NCI-H1048 (cell line): ENCODE measurements around the gene DCAKD.

Source experiments
- DNase-seq: peaks from one replicate; lab custom pipeline; 2025; lab: John Stamatoyannopoulos, UW

DCAKD gene

GRCh38 chr17:44999433-44999832, 52.0 kb downstream of the DCAKD start:
- DNase-seq: no peak

GRCh38 chr17:44998646-44999045, 52.8 kb downstream of the DCAKD start:
- no peak for DNase-seq

- no peak for DNase-seq
These were observed 53.5 kb downstream of the DCAKD start for GRCh38 chr17:44997733-44998520.

GRCh38 chr17:44996304-44996703, 55.1 kb downstream of the DCAKD start:
- DNase-seq: no peak

GRCh38 chr17:44995436-44996001, 55.9 kb downstream of the DCAKD start:
- no peak for DNase-seq

GRCh38 chr17:44992242-44992939, 59.0 kb downstream of the DCAKD start:
- DNase-seq: no peak

- DNase-seq: no peak
These were observed 60.4 kb downstream of the DCAKD start for GRCh38 chr17:44990994-44991393.

GRCh38 chr17:44989552-44990138, 61.8 kb downstream of the DCAKD start:
- no peak for DNase-seq

- DNase-seq: no peak
These were observed 63.1 kb downstream of the DCAKD start for GRCh38 chr17:44988044-44988942.

- no peak for DNase-seq
These were observed 67.9 kb downstream of the DCAKD start for GRCh38 chr17:44983563-44983962.

- no peak for DNase-seq
These were observed 69.2 kb downstream of the DCAKD start for GRCh38 chr17:44982113-44982702.

- DNase-seq: no peak
These were observed 70.0 kb downstream of the DCAKD start for GRCh38 chr17:44981221-44981968.

- DNase-seq: no peak
These were observed 71.9 kb downstream of the DCAKD start for GRCh38 chr17:44979426-44979995.

GRCh38 chr17:44978807-44979206, 72.6 kb downstream of the DCAKD start:
- no peak for DNase-seq

GRCh38 chr17:44977814-44978550, 73.5 kb downstream of the DCAKD start:
- DNase-seq: no peak

- DNase-seq: no peak
These were observed 74.4 kb downstream of the DCAKD start for GRCh38 chr17:44977065-44977464.

GRCh38 chr17:44976206-44976605, 75.2 kb downstream of the DCAKD start:
- no peak for DNase-seq
